Kidney (tissue), 14 donors: ENCODE measurements around the gene ZNF292. TPM values are rescaled to one million over a fixed set of nuclear protein-coding genes. Genes with fewer than 3 reads are reported as not detected.

Experiments used
- DNase-seq, 5 donors: peaks; one replicate each; pipeline ENCODE4 v3.0.0-alpha.2; 2013 to 2020
- FAIRE-seq: peaks from 2 replicates; lab custom pipeline; 2012; peaks lifted over from hg19 to GRCh38; lab: Jason Lieb, UNC
- H3K27ac ChIP-seq, 2 donors: one replicate each; pipeline ENCODE4 v1.7.0; 2013; ENCODE audit warnings: low read depth in 2 of 2, low read length in 2 of 2, inconsistent platforms in 1 of 2
- H3K27me3 ChIP-seq: one replicate; pipeline ENCODE4 v1.7.1; 2013; ENCODE audit warnings: low read length, inconsistent platforms; ENCODE audit not compliant: control insufficient read depth, insufficient read depth
- H3K36me3 ChIP-seq, 3 donors: one replicate each; pipeline versions ENCODE4 v1.7.0 to v1.7.1; 2013; ENCODE audit warnings: low read length in 3 of 3, control low read depth in 1 of 3, inconsistent platforms in 1 of 3; ENCODE audit not compliant: insufficient read depth in 3 of 3, control insufficient read depth in 2 of 3
- H3K4me1 ChIP-seq, 3 donors: one replicate each; pipeline versions ENCODE4 v1.7.0 to v1.7.1; 2013; ENCODE audit warnings: low read length in 3 of 3, inconsistent platforms in 1 of 3, low read depth in 1 of 3; ENCODE audit not compliant: control insufficient read depth in 2 of 3, insufficient read depth in 2 of 3
- H3K4me3 ChIP-seq, 3 donors: one replicate each; pipeline versions ENCODE4 v1.7.0 to v1.8.1; 2013; ENCODE audit warnings: low read length in 3 of 3, control low read depth in 1 of 3, inconsistent platforms in 1 of 3
- H3K9ac ChIP-seq, 3 donors: one replicate each; pipeline versions ENCODE4 v1.7.0 to v1.7.1; 2013; ENCODE audit warnings: low read length in 3 of 3, control low read depth in 1 of 3, inconsistent platforms in 1 of 3
- H3K9me3 ChIP-seq, 3 donors: one replicate each; pipeline versions ENCODE4 v1.7.0 to v1.7.1; 2013; ENCODE audit warnings: low read length in 3 of 3, control low read depth in 1 of 3, inconsistent platforms in 1 of 3; ENCODE audit not compliant: control insufficient read depth in 2 of 3, insufficient read depth in 1 of 3
- CTCF ChIP-seq: IDR thresholded peaks from 3 replicates; pipeline ENCODE4 v1.5.1; 2012; ENCODE audit warnings: mild to moderate bottlenecking, moderate library complexity, borderline replicate concordance; ENCODE audit not compliant: insufficient read depth; ENCODE audit errors: extremely low read depth
- intact Hi-C: fragments of 100-400 bp; cut with DNase I; formaldehyde crosslinking; loops from one replicate; pipeline ENCODE4 v1.11.1; 2022
- polyA plus RNA-seq: library from polyadenylated mRNA; stranded (reverse); fragments of 350-450 nt; fragmentation: Illumina TruSeq; extraction: RNeasy Lipid Tissue Mini Kit (QIAGEN cat#74804); gene quantifications from one replicate; pipeline ENCODE4 v1.2.3, GENCODE V29; 2014; ENCODE audit warnings: low read depth, low replicate concordance; ENCODE audit not compliant: insufficient read depth
- total RNA-seq: library from RNA; stranded (reverse); fragmentation: NEBNext Ultra II Directional; extraction: Animal tissue kit (Norgen Biotek cat#: 25700); gene quantifications from one replicate; pipeline ENCODE4 v1.2.1, GENCODE V29; 2021
- donor health status: control.
- donor health status: control.
- donor health status: control.
- donor health status: control.
- donor health status: control.
- donor health status: DM: yes; HTN: yes; CAD: no.
- donor health status: Normal renal cell carcinoma (clear cell type).

Gene ZNF292
- total and polyA plus RNA-seq, 2 donors from 2014 or later = 3.4 to 52.3 TPM

GRCh38 chr6:87151781-87152525 lies 3.4 kb upstream of the ZNF292 start:
- FAIRE-seq = no peak
- peak overlapping the region; percentile 46 to 83 (median 71) for H3K9ac ChIP-seq
- intact Hi-C loops = no loop called here

GRCh38 chr6:87152526-87152955 lies 2.8 kb upstream of the ZNF292 start:
- H3K9me3 ChIP-seq = no peaks in the 10 kb centered on the region
- no peaks in the 10 kb centered on the region for H3K27me3 ChIP-seq
- FAIRE-seq = no peak
- no peaks in the 10 kb centered on the region for H3K36me3 ChIP-seq
- peak overlapping the region; percentile 46 to 83 (median 71) for H3K9ac ChIP-seq
- peak overlapping the region in 1 of 2 donors; percentile 69 for H3K27ac ChIP-seq
- H3K4me1 ChIP-seq = peaks cover 0 to 5% (median 3%) of the 10 kb centered on the region in 3 donors
- no peak for TF ChIP-seq CTCF
- intact Hi-C loops = no loop called here
- no peak for DNase-seq
- peak overlapping the region; percentile 66 to 69 (median 66) for H3K4me3 ChIP-seq

More at GRCh38 chr6:87151781-87152525, 3.4 kb upstream of the ZNF292 start:
- Histone ChIP-seq H3K36me3 (no peaks in the 10 kb centered on the region), H3K4me3 (peak overlapping the region; percentile 66 to 69 (median 66)), H3K27me3 (no peaks in the 10 kb centered on the region), H3K4me1 (peaks cover 0 to 5% (median 3%) of the 10 kb centered on the region in 3 donors), H3K9me3 (no peaks in the 10 kb centered on the region), H3K27ac (peak overlapping the region; percentile 69 to 75)
- no peak for TF ChIP-seq CTCF
- DNase-seq = peak; percentile 72 to 87 (median 78)

GRCh38 chr6:87154641-87154992 lies 748 bp upstream of the ZNF292 start:
- DNase-seq (peak in 1 of 5 donors; percentile 79), FAIRE-seq (no peak)
- Histone ChIP-seq H3K9me3 (no peaks in the 10 kb centered on the region), H3K4me1 (peaks cover 0 to 5% (median 3%) of the 10 kb centered on the region in 3 donors), H3K4me3 (peak overlapping the region; percentile 69 to 86 (median 80)), H3K36me3 (no peaks in the 10 kb centered on the region), H3K27me3 (no peaks in the 10 kb centered on the region), H3K27ac (peak overlapping the region; percentile 97), H3K9ac (peak overlapping the region; percentile 38 to 84 (median 62))
- intact Hi-C loops = no loop called here
- no peak for TF ChIP-seq CTCF
